GM12872 (cell line): ENCODE results near the gene RAD51AP2.

Source experiments
- TF ChIP-seq, protein P1 (sequence below): IDR thresholded peaks from 3 replicates; pipeline ENCODE4 v1.5.1; 2011; ENCODE audit warnings: low read depth, mild to moderate bottlenecking, low read length, moderate library complexity; ENCODE audit not compliant: insufficient read depth

Gene RAD51AP2

DNA sequence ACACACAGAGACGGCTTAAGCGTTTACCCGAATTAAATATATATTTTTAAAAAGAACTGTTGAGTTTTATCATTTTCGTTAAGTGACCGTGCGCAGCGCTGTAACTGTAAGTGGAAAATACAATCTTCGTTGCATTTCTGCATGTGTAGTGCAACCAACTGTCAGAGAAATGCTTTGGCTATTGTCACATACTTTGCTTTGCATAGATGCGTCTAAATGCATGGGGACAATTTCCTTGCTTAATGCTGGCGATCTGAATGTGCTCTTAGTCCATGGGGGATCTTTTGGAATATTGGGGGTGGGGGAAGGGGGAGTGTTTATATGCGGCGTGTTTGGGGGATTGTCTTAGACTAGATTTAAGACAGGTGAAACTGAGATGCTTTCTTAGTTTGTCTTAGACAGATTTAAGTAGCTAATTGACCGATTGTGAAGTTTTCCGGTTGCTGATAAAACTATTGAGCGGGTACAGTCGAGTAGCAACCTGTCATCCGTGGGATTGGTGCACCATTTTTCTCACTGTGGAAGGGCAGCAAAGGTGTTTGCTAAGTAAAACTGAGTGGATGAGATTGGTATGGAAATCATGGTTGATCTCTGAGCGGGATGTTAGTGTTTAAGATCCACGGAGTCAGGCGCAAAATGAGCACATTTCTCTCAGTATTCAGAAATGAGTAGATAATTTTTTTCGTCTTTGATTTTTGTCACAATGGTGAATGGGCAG lies 22.7 kb upstream of the RAD51AP2 start:
- TF ChIP-seq, protein P1, sequence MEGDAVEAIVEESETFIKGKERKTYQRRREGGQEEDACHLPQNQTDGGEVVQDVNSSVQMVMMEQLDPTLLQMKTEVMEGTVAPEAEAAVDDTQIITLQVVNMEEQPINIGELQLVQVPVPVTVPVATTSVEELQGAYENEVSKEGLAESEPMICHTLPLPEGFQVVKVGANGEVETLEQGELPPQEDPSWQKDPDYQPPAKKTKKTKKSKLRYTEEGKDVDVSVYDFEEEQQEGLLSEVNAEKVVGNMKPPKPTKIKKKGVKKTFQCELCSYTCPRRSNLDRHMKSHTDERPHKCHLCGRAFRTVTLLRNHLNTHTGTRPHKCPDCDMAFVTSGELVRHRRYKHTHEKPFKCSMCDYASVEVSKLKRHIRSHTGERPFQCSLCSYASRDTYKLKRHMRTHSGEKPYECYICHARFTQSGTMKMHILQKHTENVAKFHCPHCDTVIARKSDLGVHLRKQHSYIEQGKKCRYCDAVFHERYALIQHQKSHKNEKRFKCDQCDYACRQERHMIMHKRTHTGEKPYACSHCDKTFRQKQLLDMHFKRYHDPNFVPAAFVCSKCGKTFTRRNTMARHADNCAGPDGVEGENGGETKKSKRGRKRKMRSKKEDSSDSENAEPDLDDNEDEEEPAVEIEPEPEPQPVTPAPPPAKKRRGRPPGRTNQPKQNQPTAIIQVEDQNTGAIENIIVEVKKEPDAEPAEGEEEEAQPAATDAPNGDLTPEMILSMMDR: no peak

DNA sequence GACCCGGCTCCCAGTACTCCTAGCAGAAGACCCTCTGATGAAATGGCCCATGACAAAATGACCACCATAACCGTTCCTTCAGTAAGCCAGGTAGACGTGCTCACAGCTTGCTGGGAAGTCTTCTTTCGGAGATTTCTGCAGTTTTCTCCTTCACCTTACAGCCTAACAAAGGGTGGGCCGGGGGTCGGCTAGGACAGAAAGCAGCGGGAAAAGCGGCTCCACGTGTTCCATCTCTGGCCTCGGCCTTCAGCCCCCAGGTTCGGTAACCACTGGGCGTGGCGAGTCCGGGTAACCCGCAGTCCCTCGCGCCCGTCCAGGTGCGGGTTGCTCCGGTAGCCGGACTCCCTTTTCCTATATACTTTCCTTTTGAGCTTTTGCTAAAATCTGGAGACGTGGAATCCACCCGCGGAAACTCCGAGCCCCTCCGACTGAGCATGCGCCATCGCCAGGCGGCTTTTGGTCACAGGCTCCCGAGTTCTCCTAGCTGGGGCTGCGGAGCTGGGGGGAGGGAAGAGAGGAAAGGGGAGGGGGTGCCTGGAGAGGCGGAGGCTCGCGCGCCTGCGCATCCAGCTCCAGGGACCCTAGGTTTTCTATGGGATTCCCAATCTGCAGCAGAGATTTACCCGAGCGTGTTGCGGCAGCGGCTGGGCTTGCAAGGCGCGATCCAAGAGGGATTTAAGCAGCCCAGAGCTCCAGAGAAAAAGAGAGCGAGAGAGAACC lies 22.0 kb upstream of the RAD51AP2 start, which contains the start of gene VSNL1:
VSNL1 (plus strand) TSS at position 604 of the 720 bp plus-strand sequence. CDS start 51,379 bp downstream, outside the sequence.
- TF ChIP-seq, protein P1: no peak

DNA sequence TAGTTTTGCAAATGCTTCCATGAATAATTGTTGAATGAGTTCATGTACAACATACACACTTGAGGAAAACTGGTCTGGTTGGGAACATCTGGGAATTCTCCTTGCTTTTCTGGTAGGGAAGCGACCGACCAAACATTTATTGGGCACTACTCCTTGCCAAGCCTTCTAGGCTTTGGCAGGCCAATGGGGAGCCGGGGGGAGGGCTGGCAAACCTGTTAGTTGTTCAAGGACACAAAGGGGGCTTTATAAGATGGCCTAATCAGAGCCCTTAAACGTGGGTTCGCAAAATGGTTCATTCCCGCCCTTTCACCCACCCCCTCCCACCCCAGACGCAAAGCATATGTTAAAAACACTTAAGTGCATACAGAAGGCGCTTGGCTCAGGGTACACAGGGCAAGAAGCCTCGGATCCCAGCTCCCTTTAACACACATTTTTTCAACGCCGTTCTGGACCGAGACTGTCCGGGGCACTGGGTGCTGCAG lies 21.4 kb upstream of the RAD51AP2 start:
- TF ChIP-seq, protein P1: no peak

DNA sequence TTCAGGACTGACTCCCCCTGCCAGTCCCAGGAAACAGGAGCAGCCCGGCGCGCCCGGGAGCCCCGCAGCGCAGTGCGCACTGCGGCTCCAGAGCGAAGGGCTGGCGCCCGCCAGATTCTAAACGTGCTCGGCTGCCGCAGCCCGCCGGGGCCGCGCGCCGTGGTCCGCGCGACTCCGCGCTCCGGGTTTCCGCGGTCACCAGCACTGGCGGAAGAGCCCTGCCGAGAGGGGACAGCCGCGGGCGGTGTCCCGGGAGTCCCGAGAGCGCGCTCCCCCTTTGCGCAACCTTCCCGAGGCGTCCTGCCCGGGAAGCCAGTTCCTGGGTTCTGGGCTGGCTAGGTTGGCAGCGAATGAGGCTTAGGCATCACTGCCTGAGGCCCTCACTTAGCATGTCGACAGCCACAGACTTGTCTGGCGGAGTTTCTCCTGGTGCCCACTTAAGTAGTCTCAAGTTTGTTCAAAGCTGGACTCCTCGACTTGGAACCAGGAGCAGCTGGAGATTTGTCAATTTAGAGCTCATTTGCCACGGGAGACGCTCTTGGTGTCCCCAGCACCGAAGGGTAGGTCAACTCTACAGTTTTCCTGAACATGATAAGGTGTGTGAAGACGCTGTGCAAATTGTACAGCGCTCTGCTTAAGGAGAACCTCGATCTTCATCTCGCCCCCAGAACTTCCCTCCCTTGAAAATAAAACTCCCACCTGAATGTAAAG lies 20.8 kb upstream of the RAD51AP2 start:
- TF ChIP-seq, protein P1: no peak

DNA sequence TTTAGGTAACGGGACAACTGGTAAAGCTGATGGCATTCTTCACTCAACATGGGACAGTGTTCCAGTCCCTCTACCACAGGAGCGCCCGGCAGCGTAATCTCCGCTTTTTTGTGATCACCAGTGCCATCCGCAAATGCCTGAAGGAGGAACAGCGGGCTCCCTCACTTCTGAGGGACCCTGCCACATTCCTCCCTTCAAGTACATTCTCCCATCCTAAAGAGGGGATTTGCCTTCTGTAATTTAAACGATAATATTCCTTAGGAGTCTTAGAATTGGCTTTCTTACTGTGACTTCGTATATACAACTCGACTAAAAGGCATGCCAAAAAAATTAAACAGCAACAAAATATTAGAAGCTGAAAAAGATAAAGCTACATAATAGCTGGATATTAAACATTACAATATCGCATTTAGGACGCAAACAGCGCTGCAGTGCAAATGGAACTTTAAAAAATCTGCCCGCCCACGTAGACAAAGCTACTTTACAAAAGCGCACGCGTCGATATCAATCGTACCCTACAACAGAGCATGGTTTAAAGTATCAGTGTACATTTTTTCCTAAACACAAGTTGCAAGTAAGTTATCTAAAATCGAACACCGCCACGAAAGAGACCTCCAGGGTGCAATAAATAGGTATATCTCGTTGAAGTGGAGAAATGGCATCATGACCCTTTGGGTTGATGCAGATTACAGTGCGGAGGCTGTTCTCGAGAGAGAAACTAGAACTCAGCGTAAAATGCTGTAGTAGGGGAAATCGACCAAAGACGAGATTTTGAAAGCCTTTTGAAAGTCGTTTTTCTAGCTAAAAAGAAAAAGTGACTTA lies 20.0 kb upstream of the RAD51AP2 start:
- TF ChIP-seq, protein P1: no peak

DNA sequence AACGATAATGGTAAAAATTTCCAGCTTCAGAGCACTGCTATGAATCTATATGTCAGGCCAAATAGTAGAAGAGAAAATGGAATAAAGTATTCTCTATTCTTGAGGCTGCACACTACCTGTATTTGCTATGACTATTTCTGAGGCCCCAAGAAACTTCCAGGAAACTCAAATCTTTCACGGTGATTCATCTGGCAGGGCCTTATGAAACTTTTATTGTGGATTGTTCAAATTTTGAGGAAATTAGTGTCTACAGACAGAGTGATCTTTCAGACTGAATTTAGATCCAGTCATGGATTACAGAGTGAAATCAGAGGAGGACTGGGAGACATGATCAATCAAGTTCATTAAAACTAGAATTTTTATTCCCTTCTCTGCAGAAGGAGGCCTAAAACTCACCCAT lies 18.2 kb upstream of the RAD51AP2 start:
- TF ChIP-seq, protein P1: no peak
